GM15510 (cell line): ENCODE results near the gene NUDC.

Source experiments
- POLR2A ChIP-seq: IDR thresholded peaks from 3 replicates; pipeline ENCODE4 v1.6.1; 2011; ENCODE audit warnings: borderline replicate concordance; ENCODE audit not compliant: insufficient read length; ENCODE audit errors: extremely low read depth

The NUDC gene

DNA sequence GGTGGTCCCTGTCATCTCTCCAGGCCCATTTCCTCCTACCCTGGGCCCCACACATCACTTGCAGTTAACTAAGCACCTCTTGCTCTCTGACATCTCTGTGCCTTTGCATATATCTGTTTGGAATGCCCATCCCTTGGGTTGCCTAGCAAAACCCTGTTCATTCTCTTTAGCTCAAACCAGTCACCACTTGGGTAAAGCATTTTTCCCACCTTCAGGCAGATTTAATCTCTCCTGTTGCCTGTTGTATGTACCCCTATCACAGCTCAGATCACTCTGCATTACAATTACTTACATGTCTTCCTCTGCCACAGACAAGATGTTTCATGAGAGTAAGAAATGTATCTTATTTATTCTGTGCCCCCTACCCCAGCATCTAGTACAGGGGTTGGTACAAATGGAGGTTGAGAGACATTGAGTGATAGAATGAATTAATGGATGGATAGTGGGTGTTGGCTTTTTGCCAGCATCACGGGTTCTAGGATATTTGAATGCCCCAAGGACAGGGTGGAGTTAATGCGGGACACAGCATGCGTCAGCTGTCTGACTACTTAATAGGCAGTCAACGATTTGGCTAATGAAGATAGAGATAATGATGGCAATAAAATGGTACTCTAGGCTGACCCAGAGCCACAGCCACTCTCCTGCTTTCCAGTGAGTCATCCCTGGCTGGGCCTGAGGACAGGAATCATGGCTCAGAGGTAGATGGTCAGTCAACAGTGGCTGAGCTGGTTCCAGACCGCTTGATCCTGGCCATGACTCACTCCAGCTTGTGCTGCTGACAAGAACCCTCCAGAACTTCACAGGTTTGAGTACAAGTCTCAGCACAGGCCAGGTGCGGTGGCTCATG, 14.2 kb upstream of the NUDC start:
- no peak for TF ChIP-seq POLR2A

DNA sequence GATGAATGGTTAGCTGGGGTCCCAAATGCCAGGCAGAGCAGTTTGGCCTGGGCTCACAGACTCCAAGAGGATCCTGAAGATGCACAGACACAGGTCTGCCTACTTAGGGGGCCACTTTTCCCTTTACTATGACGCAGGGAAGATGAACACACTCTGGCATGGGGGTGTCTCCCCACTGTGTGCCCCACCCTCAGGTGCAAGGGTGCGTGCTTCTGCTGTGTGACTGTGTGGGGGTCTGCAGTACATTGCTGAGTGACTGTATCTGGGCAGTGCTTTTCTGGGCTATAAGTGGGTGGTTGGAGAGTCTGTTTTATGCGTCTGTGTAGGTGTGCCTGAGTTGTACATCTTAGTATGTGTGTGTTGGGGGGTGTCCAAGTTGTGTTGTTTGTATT, 11.6 kb upstream of the NUDC start:
- TF ChIP-seq POLR2A: no peak

DNA sequence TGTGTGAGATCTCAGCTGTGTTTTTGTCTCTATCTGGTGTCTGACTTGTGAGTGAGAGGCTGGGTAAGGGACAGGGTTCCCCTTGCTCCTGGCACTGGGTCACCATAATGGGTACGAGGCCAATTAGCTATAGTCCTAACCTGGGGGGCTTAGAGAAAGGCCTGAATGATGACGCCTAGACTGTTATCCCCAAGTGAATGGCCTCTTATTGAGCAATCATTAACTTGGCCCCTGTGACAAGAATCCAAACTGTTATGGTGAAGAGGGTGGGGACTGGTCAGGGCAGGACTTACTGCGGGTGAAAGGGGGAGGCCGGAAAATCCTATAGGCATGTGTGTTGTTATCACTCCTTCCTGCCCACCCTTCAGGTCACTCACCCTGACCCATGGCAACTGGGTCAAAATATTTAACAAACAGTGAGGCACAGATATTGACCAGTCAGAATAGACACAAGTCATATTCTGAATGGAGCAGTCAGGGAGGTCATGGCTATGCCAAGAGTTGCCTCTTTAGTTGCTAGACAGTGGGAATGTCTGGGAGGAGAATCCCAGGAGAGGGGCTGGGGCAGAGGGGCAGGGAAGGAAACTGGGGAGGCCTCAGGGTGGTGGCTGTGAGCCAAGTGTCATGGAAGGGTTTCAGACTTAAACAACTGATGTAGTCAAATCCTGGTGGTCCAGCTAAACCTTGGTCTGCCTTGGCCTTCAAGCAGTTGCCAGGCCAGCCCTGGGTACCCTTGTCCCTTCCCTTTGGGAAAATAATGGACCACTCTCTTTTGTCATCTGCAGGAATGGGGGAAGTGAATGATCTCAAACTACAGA, 11.0 kb upstream of the NUDC start:
- no peak for TF ChIP-seq POLR2A

DNA sequence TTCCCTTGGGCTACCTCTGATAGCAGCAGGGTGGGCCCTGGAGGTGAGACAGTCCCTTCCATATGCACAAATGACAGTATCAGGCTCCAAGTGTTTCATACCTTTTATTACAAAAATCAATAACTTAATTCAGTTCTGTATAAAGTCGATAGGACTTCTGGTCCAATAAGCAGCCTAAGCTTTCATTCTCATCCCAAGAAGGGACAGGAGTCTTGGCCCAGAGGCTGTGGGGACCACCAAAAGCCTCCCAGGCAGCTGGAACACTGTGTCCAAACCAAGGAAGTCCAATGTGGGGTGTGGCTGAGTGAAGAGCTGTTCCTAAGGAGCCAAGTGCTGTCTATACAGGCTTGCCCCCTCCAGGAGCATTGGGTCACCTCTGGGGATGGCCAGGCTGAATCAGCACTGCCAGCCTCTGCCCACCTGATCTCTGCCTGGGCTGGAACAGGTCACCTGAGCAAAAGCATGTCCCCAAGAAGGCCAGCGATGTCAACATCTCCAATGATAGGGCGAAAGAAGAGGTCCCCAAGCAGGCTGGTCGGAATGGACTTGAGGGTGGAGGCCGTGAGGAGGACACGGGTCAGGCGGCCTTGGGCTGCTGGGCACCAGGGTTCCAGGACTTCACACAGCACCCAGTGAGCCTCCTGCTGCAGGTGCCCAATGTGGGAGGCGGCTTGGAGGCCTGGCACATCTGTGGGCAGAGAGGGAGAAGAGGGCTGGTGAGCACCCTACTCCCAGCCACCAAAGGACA, 10.0 kb upstream of the NUDC start:
- TF ChIP-seq POLR2A: no peak

DNA sequence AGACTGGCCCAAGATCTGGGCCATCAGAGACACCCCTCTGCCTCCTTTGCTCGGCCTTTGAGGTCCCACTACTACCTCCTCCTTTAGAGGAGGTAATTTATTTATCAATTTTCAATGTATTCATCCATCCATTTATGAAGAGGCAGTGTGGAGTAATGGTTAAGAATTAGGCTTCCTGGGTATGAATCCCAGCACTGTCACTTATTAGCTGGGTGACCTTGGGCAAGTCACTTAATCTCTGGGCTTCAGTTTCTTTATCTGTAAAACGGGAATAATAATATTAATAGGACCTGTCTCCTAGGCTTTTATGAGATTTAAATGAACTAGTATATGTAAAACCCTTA, 9.4 kb upstream of the NUDC start:
- no peak for TF ChIP-seq POLR2A

DNA sequence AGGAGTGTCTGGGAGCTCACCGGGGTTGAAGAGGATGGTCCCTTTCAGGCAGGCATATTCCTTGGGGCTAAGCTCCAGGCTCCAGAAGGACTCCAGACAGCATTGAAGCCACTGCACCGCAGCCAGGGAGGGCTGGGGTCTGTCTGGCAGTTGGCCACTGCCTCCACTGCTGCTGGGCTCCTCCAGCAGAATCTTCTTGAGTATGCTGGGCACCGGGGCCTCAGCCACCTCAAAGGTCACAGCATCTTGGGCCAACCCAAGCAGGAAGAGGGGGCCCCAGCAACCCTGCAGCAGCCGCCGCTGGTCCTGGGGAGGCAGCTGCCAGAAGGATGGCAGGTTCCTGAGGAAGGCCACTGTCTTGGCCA, 8.2 kb upstream of the NUDC start:
- no peak for TF ChIP-seq POLR2A

DNA sequence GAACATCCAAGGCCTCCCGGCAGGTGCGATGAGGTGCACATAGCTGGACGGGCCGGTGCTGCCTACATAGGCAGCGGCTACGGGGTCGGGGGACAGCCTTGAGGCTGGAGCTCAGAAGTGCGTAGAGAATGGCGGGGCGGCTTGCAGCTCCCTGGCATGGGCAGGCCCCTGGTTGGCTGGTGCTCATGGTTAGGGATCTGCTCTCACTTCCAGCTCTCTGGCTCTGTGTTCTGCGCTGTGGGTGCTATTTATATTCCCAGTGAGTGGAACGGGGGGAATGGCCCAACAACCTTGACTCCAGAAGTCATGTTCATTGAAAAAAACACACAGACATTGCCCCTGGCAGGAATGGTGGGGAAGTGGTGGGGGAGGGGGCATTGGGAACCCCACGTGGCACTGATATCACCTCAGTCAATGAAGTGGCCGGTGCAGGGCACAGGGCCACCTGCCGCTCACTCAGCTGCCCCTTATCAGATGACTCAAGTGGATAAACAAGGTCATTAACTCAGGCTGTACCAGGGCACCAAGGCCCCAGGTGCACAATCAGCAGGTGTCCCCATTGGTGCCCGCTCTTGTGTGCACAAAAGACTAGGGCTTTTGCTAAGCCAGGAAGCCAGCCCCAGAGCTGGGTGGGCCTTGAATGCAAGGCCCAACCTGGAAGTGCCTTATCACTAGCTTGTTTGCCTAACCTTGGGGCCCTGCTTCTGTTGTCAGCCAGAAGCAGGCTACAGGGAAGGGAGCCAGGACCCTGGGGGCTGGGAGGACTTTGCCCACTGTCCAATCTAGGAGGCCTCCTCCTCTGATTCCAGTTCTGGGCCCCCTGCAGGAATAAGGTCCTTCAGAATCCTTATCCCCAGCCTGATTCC, 7.6 kb upstream of the NUDC start, which contains the start of gene NR0B2:
Gene NR0B2 (minus strand): TSS at position 222 of the 866 bp plus-strand sequence. CDS start 35 bp downstream, at position 187.
- TF ChIP-seq POLR2A: no peak

DNA sequence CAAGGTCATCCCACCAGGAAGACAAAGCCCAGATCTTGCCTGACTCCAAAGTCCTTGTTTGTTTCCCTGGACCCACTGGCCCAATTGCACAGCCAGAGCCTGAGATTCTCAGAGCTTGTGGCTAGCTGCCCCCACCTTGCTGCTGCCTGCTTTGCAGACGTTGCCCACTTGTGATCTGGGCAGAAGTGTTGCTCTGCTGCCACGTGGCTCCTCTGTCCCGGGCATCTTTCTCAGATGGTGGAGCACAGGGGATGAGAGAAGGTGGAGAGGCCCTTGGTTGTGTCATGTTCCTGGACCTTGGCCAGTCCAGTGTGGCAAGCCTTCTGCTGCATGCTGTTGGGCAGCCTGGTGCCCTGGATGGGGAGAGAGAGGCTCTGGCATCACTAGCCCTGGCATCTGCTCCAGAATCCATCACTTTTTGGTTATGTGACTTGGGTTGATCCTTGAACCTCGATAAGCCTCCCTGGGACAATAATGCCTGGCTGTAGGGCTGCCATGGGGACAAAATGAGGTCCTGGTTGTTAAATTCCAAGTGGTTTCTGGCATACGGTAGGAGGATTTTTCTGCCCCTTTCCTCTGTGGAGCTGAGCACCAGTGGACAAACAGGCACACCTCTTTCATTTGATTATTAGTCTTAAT, 6.2 kb upstream of the NUDC start:
- TF ChIP-seq POLR2A: no peak

DNA sequence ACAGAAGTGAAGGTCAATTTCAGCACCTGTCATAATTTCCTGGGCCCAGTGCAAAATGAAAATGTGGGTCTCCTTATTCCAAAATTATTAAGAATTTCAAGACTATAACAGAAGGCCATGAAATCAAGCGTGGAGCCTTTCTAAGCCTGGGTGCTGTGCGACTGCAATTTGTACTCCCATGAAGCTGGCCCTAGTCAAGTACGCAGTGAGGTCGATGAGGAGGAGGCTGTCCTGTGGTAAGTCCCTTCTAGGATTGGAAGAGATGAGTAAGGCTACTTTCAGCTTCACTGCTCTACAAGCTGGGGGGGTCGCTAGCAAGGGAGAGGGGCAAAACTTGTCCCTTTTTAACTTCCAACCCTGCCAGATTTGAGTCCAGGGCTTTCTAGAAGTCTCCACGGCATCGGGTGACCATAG, 410 bp upstream of the NUDC start:
- no peak for TF ChIP-seq POLR2A

DNA sequence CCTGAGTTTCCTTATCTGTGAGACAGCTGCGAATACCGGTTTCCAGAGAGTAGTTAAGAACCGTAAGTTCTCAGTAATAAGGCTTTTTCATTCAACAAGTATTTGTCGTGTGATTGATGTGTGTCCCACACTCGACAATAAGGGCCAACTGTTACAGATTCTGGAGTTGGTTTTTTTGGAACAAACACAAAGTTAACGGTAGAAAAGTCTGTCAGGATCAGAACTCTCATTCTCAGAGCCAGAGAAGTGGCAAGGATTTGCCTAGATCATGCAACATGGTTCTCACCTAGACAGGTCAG, 837 bp downstream of the NUDC start:
- no peak for TF ChIP-seq POLR2A

DNA sequence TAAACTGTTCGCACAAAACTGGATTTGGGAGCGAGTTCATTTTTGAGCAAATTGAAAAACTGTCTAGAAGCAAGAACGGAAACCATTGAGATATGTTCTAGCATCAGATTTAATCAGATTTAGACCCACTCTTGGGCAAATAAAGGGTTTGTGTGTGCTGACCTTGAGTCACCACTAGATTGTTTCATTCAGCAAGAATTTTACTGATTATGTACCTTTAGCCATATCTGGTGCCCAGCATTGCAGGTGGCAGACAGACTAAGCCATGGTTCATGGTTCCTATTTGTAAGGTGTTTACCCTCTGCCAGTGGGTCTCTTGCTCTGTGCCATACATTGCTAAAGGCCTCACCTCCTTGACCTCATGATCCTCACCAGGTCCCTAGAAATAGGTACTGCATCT, 1.4 kb downstream of the NUDC start:
- no peak for TF ChIP-seq POLR2A

DNA sequence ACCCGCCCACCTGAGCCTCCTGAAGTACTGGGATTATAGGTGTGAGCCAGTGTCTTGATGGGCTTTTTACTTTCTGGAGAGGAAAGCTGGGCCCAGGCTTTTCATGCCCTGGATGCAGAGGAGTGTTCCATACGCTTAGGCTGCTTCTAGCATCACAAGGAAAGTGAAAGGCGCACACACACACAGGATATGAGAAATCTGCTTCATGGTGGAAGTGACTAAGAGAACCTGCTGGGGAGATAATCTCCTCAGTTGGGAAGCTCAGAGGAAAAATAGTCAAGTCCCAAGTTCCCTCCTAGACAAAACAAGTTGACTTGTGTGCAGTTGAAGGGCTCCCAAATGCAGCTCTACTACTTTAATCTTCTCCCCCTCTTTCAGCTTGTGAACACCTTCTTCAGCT, 2.2 kb downstream of the NUDC start:
- TF ChIP-seq POLR2A: no peak

DNA sequence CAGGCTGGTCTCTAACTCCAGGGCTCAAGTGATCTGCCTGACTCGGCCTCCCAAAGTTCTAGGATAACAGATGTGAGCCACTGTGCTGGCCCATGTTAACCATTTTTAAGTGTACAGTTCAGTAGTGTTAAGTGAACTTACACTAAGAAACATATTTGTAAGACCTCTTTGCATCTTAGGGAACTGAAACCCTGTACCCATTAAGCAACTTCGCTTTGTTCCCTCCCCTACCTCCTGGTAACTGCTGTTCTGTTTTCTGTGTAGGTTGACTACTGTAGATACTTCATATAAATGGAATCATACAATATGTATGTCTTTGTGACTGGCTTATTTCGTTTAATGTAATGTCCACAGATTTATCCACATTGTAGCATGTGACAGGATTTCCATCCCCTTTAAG, 11.0 kb downstream of the NUDC start:
- no peak for TF ChIP-seq POLR2A

DNA sequence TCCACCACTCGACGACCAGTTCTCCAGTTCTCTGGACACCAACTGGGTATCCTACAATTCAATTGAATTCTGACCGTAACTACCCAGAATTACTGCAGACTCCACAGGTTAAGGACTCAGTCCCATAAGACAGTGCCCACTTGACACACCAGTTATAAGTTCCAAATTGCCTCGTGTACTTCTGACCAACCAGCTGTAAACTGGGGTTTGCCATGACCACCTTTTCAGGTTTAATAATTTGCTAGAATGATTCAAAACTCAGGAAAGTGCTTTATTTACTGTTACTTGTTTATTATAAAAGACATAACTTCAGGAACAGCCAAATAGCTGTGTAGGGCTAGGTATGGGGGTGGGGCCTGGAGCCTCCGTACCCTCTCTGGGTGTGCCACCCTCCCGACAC, 15.3 kb downstream of the NUDC start:
- no peak for TF ChIP-seq POLR2A
